GM19025 (cell line): ENCODE data around the gene KRT14.
"Not testable (repeated sequence)": the region's sequence is repeated elsewhere in the genome, so short reads cannot be mapped to it uniquely, and the experiment has no call there.

Source experiments
- ATAC-seq: cut with Tn5 transposase; IDR thresholded peaks from one replicate; pipeline ENCODE4 v1.9.1; 2021; ENCODE audit warnings: mild to moderate bottlenecking, low read depth, moderate library complexity; ENCODE audit not compliant: unreplicated experiment

The KRT14 gene

GRCh38 chr17:41580244-41580575 is 6.5 kb downstream of the KRT14 start:
- no peak for ATAC-seq

GRCh38 chr17:41579484-41580243 is 7.0 kb downstream of the KRT14 start:
- no peak for ATAC-seq

- ATAC-seq, result no peak
Measured at GRCh38 chr17:41578971-41579370, 7.7 kb downstream of the KRT14 start.

- ATAC-seq, result no peak
Measured at GRCh38 chr17:41578538-41578937, 8.2 kb downstream of the KRT14 start.

- ATAC-seq, result not testable (repeated sequence)
Measured at GRCh38 chr17:41576740-41577139, 10.0 kb downstream of the KRT14 start.

GRCh38 chr17:41575336-41575735 is 11.4 kb downstream of the KRT14 start:
- ATAC-seq, result no peak

GRCh38 chr17:41571561-41572434 is 14.9 kb downstream of the KRT14 start, which contains the start of gene KRT9:
TSS of gene KRT9 (minus strand) at chr17:41572059. CDS start at chr17:41571992, 67 bp downstream.
- no peak for ATAC-seq

GRCh38 chr17:41567317-41567716 is 19.4 kb downstream of the KRT14 start:
- no peak for ATAC-seq

- no peak for ATAC-seq
Measured at GRCh38 chr17:41565338-41565737, 21.4 kb downstream of the KRT14 start.

- no peak for ATAC-seq
Measured at GRCh38 chr17:41563607-41564170, 23.0 kb downstream of the KRT14 start.

- ATAC-seq, result no peak
Measured at GRCh38 chr17:41561554-41561953, 25.1 kb downstream of the KRT14 start.

- ATAC-seq, result no peak
Measured at GRCh38 chr17:41559548-41559947, 27.1 kb downstream of the KRT14 start.

GRCh38 chr17:41556931-41557330 is 29.8 kb downstream of the KRT14 start:
- ATAC-seq, result no peak

GRCh38 chr17:41556306-41556705 is 30.4 kb downstream of the KRT14 start:
- ATAC-seq, result no peak

- ATAC-seq, result no peak
Measured at GRCh38 chr17:41555105-41555887, 31.4 kb downstream of the KRT14 start.

GRCh38 chr17:41553987-41554680 is 32.6 kb downstream of the KRT14 start:
- no peak for ATAC-seq

- no peak for ATAC-seq
Measured at GRCh38 chr17:41553176-41553575, 33.5 kb downstream of the KRT14 start.

GRCh38 chr17:41552455-41552854 is 34.2 kb downstream of the KRT14 start:
- no peak for ATAC-seq

- ATAC-seq, result no peak
Measured at GRCh38 chr17:41551365-41551764, 35.3 kb downstream of the KRT14 start.

- no peak for ATAC-seq
Measured at GRCh38 chr17:41549596-41550039, 37.1 kb downstream of the KRT14 start.
